GM12878 (cell line): ENCODE results near the gene IL17RB. TPM values are rescaled to one million over a fixed set of nuclear protein-coding genes. Genes with fewer than 3 reads are reported as not detected.

Experiments
- ATAC-seq: fragments of 200-7000 bp; cut with Tn5 transposase; 3 replicates; pipeline ENCODE4 v1.9.1; 2020; ENCODE audit warnings: mild to moderate bottlenecking, moderate library complexity
- BruUV-seq: library from RNA; stranded (reverse); fragments of 400-500 nt; replicated peaks from 2 replicates; lab custom pipeline; 2021; lab: Mats Ljungman, UMichigan
- CTCF ChIA-PET: fragments of 300-600 bp; sonication (Branson Sonifier 250); formaldehyde crosslinking; extraction: SDS; loops from one replicate; lab custom pipeline; 2021; ENCODE audit warnings: inconsistent platforms; lab: Yijun Ruan, JAX
- POLR2A ChIA-PET: fragments of 350-600 bp; formaldehyde crosslinking; extraction: SDS; loops from one replicate; lab custom pipeline; 2021; ENCODE audit warnings: inconsistent platforms; lab: Charles Lee
- RAD21 ChIA-PET: fragments of 300-600 bp; sonication (Branson Sonifier 250); formaldehyde crosslinking; loops from one replicate; lab custom pipeline; 2023; ENCODE audit warnings: antibody characterized with exemption; ENCODE audit not compliant: unreplicated experiment; lab: Charles Lee
- SMC1A ChIA-PET: fragments of 300-600 bp; sonication (Branson Sonifier 250); formaldehyde crosslinking; loops from one replicate; lab custom pipeline; 2023; ENCODE audit not compliant: unreplicated experiment, uncharacterized antibody; lab: Charles Lee
- DNase-seq: peaks from one replicate; pipeline ENCODE4 v3.0.0-alpha.2; 2011; ENCODE audit warnings: low read depth, low spot score
- FAIRE-seq: peaks from 3 replicates; lab custom pipeline; 2011; peaks lifted over from hg19 to GRCh38; lab: Jason Lieb, UNC
- H2AFZ ChIP-seq: 2 replicates; pipeline ENCODE4 v1.6.0; 2011; ENCODE audit warnings: low read depth, low read length, control low read depth; ENCODE audit not compliant: control insufficient read depth
- H3K27ac ChIP-seq: 2 replicates; pipeline ENCODE4 v1.5.1; 2011; ENCODE audit warnings: control low read depth; ENCODE audit not compliant: control insufficient read depth, insufficient read depth
- H3K27me3 ChIP-seq, 2 experiments: replicated peaks in 1 of 2; 2 replicates each; pipeline versions ENCODE4 v1.6.0 to v1.6.1; 2011; ENCODE audit warnings: low read length in 1 of 2; ENCODE audit not compliant: control insufficient read depth in 2 of 2, insufficient read depth in 2 of 2
- H3K36me3 ChIP-seq, 2 experiments: 2 replicates each; pipeline ENCODE4 v1.5.1; 2011; ENCODE audit warnings: low read length in 1 of 2; ENCODE audit not compliant: control insufficient read depth in 2 of 2, insufficient read depth in 2 of 2
- H3K4me1 ChIP-seq: 2 replicates; pipeline ENCODE4 v1.6.1; 2011; ENCODE audit warnings: mild to moderate bottlenecking, low read length, moderate library complexity, mixed read lengths; ENCODE audit not compliant: control insufficient read depth, insufficient read depth
- H3K4me2 ChIP-seq: 2 replicates; pipeline ENCODE4 v1.6.0; 2011; ENCODE audit warnings: control low read depth; ENCODE audit not compliant: control insufficient read depth, insufficient read depth
- H3K4me3 ChIP-seq: fragments of 200-600 bp; sonication (generic); 2 replicates; pipeline ENCODE4 v1.5.1; 2016
- H3K79me2 ChIP-seq: 2 replicates; pipeline ENCODE4 v1.6.0; 2011; ENCODE audit warnings: low read length; ENCODE audit not compliant: control insufficient read depth, insufficient read depth
- H3K9ac ChIP-seq: 2 replicates; pipeline ENCODE4 v1.8.0; 2011; ENCODE audit warnings: low read length, control low read depth, mixed read lengths; ENCODE audit not compliant: control insufficient read depth, insufficient read depth
- H3K9me3 ChIP-seq: replicated peaks from 3 replicates; pipeline ENCODE4 v1.5.1; 2011; ENCODE audit warnings: mild to moderate bottlenecking, low read length; ENCODE audit not compliant: control insufficient read depth, insufficient read depth
- H4K20me1 ChIP-seq: 2 replicates; pipeline ENCODE4 v1.6.0; 2011; ENCODE audit not compliant: control insufficient read depth, insufficient read depth
- BRCA1 ChIP-seq: IDR thresholded peaks from 2 replicates; pipeline ENCODE4 v1.6.1; 2011; ENCODE audit warnings: low read depth, low read length, improper control_type of control experiment
- GABPA ChIP-seq: IDR thresholded peaks from 2 replicates; pipeline ENCODE4 v1.6.1; 2014; ENCODE audit warnings: antibody characterized with exemption, low read depth, mild to moderate bottlenecking, inconsistent platforms
- HDAC6 ChIP-seq: fragments of 200-600 bp; sonication (generic); IDR thresholded peaks from one replicate; pipeline ENCODE4 v1.8.0; 2017; ENCODE audit warnings: antibody characterized with exemption; ENCODE audit not compliant: unreplicated experiment
- KDM1A ChIP-seq: fragments of 200-600 bp; sonication (generic); IDR thresholded peaks from 2 replicates; pipeline ENCODE4 v1.6.1; 2016; ENCODE audit warnings: borderline replicate concordance
- NBN ChIP-seq: fragments of 450-650 bp; IDR thresholded peaks from 2 replicates; pipeline ENCODE4 v1.6.1; 2016
- NFYB ChIP-seq: IDR thresholded peaks from 2 replicates; pipeline ENCODE4 v1.6.1; 2011; ENCODE audit warnings: low read depth, mild to moderate bottlenecking, low read length, improper control_type of control experiment, moderate library complexity; ENCODE audit not compliant: insufficient read depth
- NKRF ChIP-seq: fragments of 450-650 bp; conservative IDR thresholded peaks from 2 replicates; pipeline ENCODE4 v1.6.1; 2017; ENCODE audit warnings: mild to moderate bottlenecking, moderate library complexity
- NRF1 ChIP-seq: conservative IDR thresholded peaks from 2 replicates; pipeline ENCODE4 v1.6.1; 2011; ENCODE audit warnings: mild to moderate bottlenecking, low read depth, low read length, improper control_type of control experiment
- PAX5 ChIP-seq: IDR thresholded peaks from 2 replicates; pipeline ENCODE4 v1.6.1; 2011; ENCODE audit warnings: low read depth, low read length, borderline replicate concordance
- PKNOX1 ChIP-seq: fragments of 450-650 bp; IDR thresholded peaks from 2 replicates; pipeline ENCODE4 v1.6.1; 2016; ENCODE audit warnings: mild to moderate bottlenecking
- RCOR1 ChIP-seq: conservative IDR thresholded peaks from 2 replicates; pipeline ENCODE4 v1.6.1; 2012; ENCODE audit warnings: low read depth, low read length, improper control_type of control experiment
- SMARCA5 ChIP-seq: fragments of 450-650 bp; IDR thresholded peaks from 2 replicates; pipeline ENCODE4 v1.6.1; 2017; ENCODE audit warnings: mild to moderate bottlenecking
- SREBF1 ChIP-seq: IDR thresholded peaks from 2 replicates; pipeline ENCODE4 v1.6.1; 2012; ENCODE audit warnings: mild to moderate bottlenecking, low read length
- TARDBP ChIP-seq: IDR thresholded peaks from 2 replicates; pipeline ENCODE4 v1.6.1; 2016; ENCODE audit warnings: borderline replicate concordance
- TBL1XR1 ChIP-seq: IDR thresholded peaks from 2 replicates; pipeline ENCODE4 v1.6.1; 2012; ENCODE audit warnings: low read depth, low read length, improper control_type of control experiment
- ZBTB33 ChIP-seq: fragments of 450-650 bp; IDR thresholded peaks from 2 replicates; pipeline ENCODE4 v1.6.1; 2017; ENCODE audit warnings: mild to moderate bottlenecking
- ZBTB40 ChIP-seq: fragments of 450-650 bp; IDR thresholded peaks from 2 replicates; pipeline ENCODE4 v1.6.1; 2016; ENCODE audit warnings: mild to moderate bottlenecking, moderate library complexity, borderline replicate concordance
- WGBS: methylation state at CpG from one replicate; pipeline ENCODE4 v1.1.6; 2016; ENCODE audit warnings: low lambda C conversion rate; ENCODE audit not compliant: insufficient replicate concordance, insufficient coverage; ENCODE audit errors: missing lambda C conversion rate; 5-methylcytosine and 5-hydroxymethylcytosine counted together
- in situ Hi-C: fragments of 300-500 bp; cut with MboI; formaldehyde crosslinking; loops from 9 replicates; pipeline ENCODE4 v1.14.3; 2018; ENCODE audit warnings: mixed read lengths
- intact Hi-C: fragments of 100-400 bp; cut with micrococcal nuclease; formaldehyde crosslinking; loops from one replicate; pipeline ENCODE4 v1.14.2; 2022; ENCODE audit not compliant: unreplicated experiment
- polyA plus RNA-seq, 11 experiments: library from polyadenylated mRNA; depleted of rRNA in 4 of 11; unstranded in 6 of 11; stranded (reverse) in 5 of 11; fragments of >200 nt; fragmentation: Nextera tagmentation in 4 of 11; fragmentation: Illumina TruSeq in 1 of 11; extraction: Ambion mirVana in 4 of 11; extraction: Trizol in 1 of 11; gene quantifications; 1 replicate in 1 of 11; 2 replicates in 10 of 11; pipeline versions ENCODE4 v1.2.1 to v1.2.3, GENCODE V29; 2011 to 2016; ENCODE audit warnings: inconsistent platforms in 2 of 11, missing spikeins in 2 of 11, low read depth in 1 of 11
- total RNA-seq, 4 experiments: library from RNA; depleted of rRNA in 3 of 4; stranded (reverse); fragments of >200 nt in 3 of 4; fragmentation: Illumina TruSeq in 1 of 4; extraction: Trizol in 1 of 4; gene quantifications; 2 replicates each; pipeline versions ENCODE4 v1.2.1 to v1.2.3, GENCODE V29; 2013 to 2021

IL17RB gene
- total and polyA plus RNA-seq, 10 of the 15 experiments (the other 5 are each of a cell fraction or from before 2014, with no cell fraction given), result 1.9 to 17.2 (median 2.9) TPM

GRCh38 chr3:53902711-53903110 lies 56.3 kb downstream of the IL17RB start (continued):
- no peak for TF ChIP-seq NBN
- no peak for TF ChIP-seq ZBTB40
- no peak for TF ChIP-seq PAX5
- no peak for TF ChIP-seq NFYB
- no peak for TF ChIP-seq SMARCA5
- no peak for TF ChIP-seq BRCA1

- no peaks in the 10 kb centered on the region for H3K27me3 ChIP-seq
- H4K20me1 ChIP-seq, result no peaks in the 10 kb centered on the region
- H3K4me2 ChIP-seq, result no peak overlapping the region
- H2AFZ ChIP-seq, result no peak overlapping the region
- in situ Hi-C loops (no loop called here), intact Hi-C loops (no loop called here)
- 48% methylated on average over 8 of the region's 8 CpGs for WGBS
- ATAC-seq, result no peak
- H3K9ac ChIP-seq, result no peak overlapping the region
- ChIA-PET SMC1A (no interaction called here), POLR2A (no interaction called here), CTCF (no interaction called here), RAD21 (no interaction called here)
- FAIRE-seq, result no peak
- no peak overlapping the region for H3K4me3 ChIP-seq
- no peaks in the 10 kb centered on the region for H3K9me3 ChIP-seq
- H3K79me2 ChIP-seq, result no peaks in the 10 kb centered on the region
- no peak for DNase-seq
- TF ChIP-seq KDM1A, result no peak
- no peak for TF ChIP-seq SREBF1
- TF ChIP-seq RCOR1, result no peak
- TF ChIP-seq TBL1XR1, result no peak
- no peak for TF ChIP-seq PKNOX1
- TF ChIP-seq ZBTB33, result no peak
- no peak for TF ChIP-seq NKRF
- TF ChIP-seq NRF1, result no peak
- TF ChIP-seq TARDBP, result no peak
- TF ChIP-seq HDAC6, result no peak
- TF ChIP-seq GABPA, result no peak
- no peaks in the 10 kb centered on the region for H3K4me1 ChIP-seq
- no peaks in the 10 kb centered on the region for H3K36me3 ChIP-seq
- BruUV-seq, result no TSS peak
- no peak overlapping the region for H3K27ac ChIP-seq
These were observed 67.0 kb downstream of the IL17RB start for GRCh38 chr3:53913401-53913800.
